Mesothelial cell of epicardium (in vitro differentiated cells): ENCODE data around the gene PHACTR1. TPM values are rescaled to one million over a fixed set of nuclear protein-coding genes. Genes with fewer than 3 reads are reported as not detected.

Experiments
- DNase-seq, 2 experiments: peaks; one replicate each; pipeline ENCODE4 v3.0.0; 2021; ENCODE audit warnings: low spot score in 2 of 2; ENCODE audit not compliant: unreplicated experiment in 2 of 2
- H3K27ac Mint-ChIP-seq: 2 replicates; pipeline ENCODE4 v1.8.0; 2021; ENCODE audit warnings: mixed read lengths
- H3K27me3 Mint-ChIP-seq: 2 replicates; pipeline ENCODE4 v1.8.0; 2021; ENCODE audit warnings: low read depth, mixed read lengths
- H3K36me3 Mint-ChIP-seq: 2 replicates; pipeline ENCODE4 v1.8.0; 2021; ENCODE audit warnings: mixed read lengths
- H3K4me1 Mint-ChIP-seq: 2 replicates; pipeline ENCODE4 v1.8.0; 2021; ENCODE audit warnings: mixed read lengths
- H3K4me3 Mint-ChIP-seq: 2 replicates; pipeline ENCODE4 v1.8.0; 2021; ENCODE audit warnings: mild to moderate bottlenecking, moderate library complexity, mixed read lengths
- H3K9me3 Mint-ChIP-seq: 2 replicates; pipeline ENCODE4 v1.8.0; 2021; ENCODE audit warnings: mixed read lengths
- CTCF ChIP-seq: fragments of 200-600 bp; sonication (generic); IDR thresholded peaks from one replicate; pipeline ENCODE4 v1.5.0; 2021; ENCODE audit warnings: antibody characterized with exemption; ENCODE audit not compliant: unreplicated experiment
- total RNA-seq: library from RNA; stranded (reverse); gene quantifications from 3 replicates; pipeline ENCODE4 v1.2.1, GENCODE V29; 2021

The PHACTR1 gene
- total RNA-seq, 1 donor from 2014 or later: 0.76 TPM

GRCh38 chr6:13141387-13141786 is 424.8 kb downstream of the PHACTR1 start:
- H3K27me3 Mint-ChIP-seq: no peaks in the 10 kb centered on the region
- no peak overlapping the region for H3K27ac Mint-ChIP-seq
- H3K9me3 Mint-ChIP-seq: no peaks in the 10 kb centered on the region
- TF ChIP-seq CTCF: no peak
- no peak overlapping the region for H3K4me3 Mint-ChIP-seq
- H3K4me1 Mint-ChIP-seq: no peaks in the 10 kb centered on the region
- DNase-seq: no peak
- no peaks in the 10 kb centered on the region for H3K36me3 Mint-ChIP-seq

- H3K36me3 Mint-ChIP-seq: no peaks in the 10 kb centered on the region
Measured at GRCh38 chr6:13142611-13143010, 426.0 kb downstream of the PHACTR1 start.

GRCh38 chr6:13146442-13146841 is 429.9 kb downstream of the PHACTR1 start:
- Mint-ChIP-seq H3K27me3 (peaks cover 3% of the 10 kb centered on the region), H3K9me3 (no peaks in the 10 kb centered on the region), H3K4me3 (no peak overlapping the region), H3K4me1 (no peaks in the 10 kb centered on the region), H3K36me3 (no peaks in the 10 kb centered on the region), H3K27ac (no peak overlapping the region)
- no peak for TF ChIP-seq CTCF
- no peak for DNase-seq

More at GRCh38 chr6:13142611-13143010, 426.0 kb downstream of the PHACTR1 start:
- Mint-ChIP-seq H3K9me3 (no peaks in the 10 kb centered on the region), H3K4me1 (no peaks in the 10 kb centered on the region), H3K4me3 (no peak overlapping the region), H3K27ac (no peak overlapping the region), H3K27me3 (peaks cover 2% of the 10 kb centered on the region)
- no peak for TF ChIP-seq CTCF
- DNase-seq: no peak

- Mint-ChIP-seq H3K4me1 (no peaks in the 10 kb centered on the region), H3K36me3 (no peaks in the 10 kb centered on the region), H3K4me3 (no peak overlapping the region), H3K27me3 (peaks cover 7% of the 10 kb centered on the region), H3K27ac (no peak overlapping the region), H3K9me3 (no peaks in the 10 kb centered on the region)
- DNase-seq: no peak
- no peak for TF ChIP-seq CTCF
Measured at GRCh38 chr6:13147376-13147775, 430.8 kb downstream of the PHACTR1 start.

- no peak overlapping the region for H3K27ac Mint-ChIP-seq
- no peak for TF ChIP-seq CTCF
- H3K36me3 Mint-ChIP-seq: no peaks in the 10 kb centered on the region
- H3K27me3 Mint-ChIP-seq: peaks cover 11% of the 10 kb centered on the region
- H3K9me3 Mint-ChIP-seq: no peaks in the 10 kb centered on the region
- no peak for DNase-seq
- no peaks in the 10 kb centered on the region for H3K4me1 Mint-ChIP-seq
- H3K4me3 Mint-ChIP-seq: no peak overlapping the region
Measured at GRCh38 chr6:13147782-13148181, 431.2 kb downstream of the PHACTR1 start.

GRCh38 chr6:13152764-13153163 is 436.2 kb downstream of the PHACTR1 start:
- no peaks in the 10 kb centered on the region for H3K9me3 Mint-ChIP-seq
- H3K27me3 Mint-ChIP-seq: peaks cover 13% of the 10 kb centered on the region
- DNase-seq: no peak
- H3K4me3 Mint-ChIP-seq: no peak overlapping the region
- TF ChIP-seq CTCF: no peak
- H3K27ac Mint-ChIP-seq: no peak overlapping the region
- no peaks in the 10 kb centered on the region for H3K36me3 Mint-ChIP-seq
- H3K4me1 Mint-ChIP-seq: no peaks in the 10 kb centered on the region
